GM18511 (cell line): Measurements from ENCODE around the gene OSBPL7.

Experiments used
- ATAC-seq: cut with Tn5 transposase; IDR thresholded peaks from one replicate; pipeline ENCODE4 v1.9.1; 2021; ENCODE audit warnings: mild to moderate bottlenecking, moderate library complexity; ENCODE audit not compliant: unreplicated experiment

Gene OSBPL7

DNA sequence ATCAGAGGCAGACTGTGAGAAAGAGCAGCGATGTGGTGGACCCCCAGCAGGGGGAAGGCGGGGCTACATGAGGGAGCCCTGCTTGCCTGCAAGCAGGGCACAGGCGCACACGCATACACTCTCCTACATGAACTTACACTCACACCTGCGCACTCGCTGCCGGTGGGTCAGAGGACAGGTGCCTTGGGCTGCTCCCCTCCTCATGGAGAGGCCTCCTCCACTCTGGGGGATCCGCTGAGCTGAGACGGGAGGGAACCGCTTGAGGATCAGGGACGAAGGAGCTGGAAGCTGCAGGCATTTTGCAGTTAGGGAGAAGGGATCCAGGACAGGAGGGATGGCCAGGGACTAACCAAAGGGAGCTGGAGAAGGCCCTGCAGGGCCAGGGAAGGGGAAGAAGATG, 14.2 kb downstream of the OSBPL7 start:
- ATAC-seq = no peak

DNA sequence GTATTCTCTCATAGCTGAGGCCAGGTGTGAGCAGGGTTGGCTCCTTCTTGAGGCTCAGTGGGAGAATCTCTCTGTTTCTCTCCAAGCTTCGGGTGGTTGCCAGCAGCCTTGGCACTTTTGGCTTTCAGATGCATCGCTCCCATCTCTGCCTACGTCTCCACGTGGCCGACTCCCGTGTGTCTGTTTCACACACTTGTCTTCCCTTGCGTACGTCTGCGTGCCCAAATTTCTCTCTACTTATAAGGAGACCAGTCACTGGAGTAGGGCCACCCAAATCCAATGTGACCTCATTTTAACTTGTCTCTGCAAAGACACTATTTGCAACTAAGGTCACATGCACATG, 14.7 kb downstream of the OSBPL7 start:
- no peak for ATAC-seq

DNA sequence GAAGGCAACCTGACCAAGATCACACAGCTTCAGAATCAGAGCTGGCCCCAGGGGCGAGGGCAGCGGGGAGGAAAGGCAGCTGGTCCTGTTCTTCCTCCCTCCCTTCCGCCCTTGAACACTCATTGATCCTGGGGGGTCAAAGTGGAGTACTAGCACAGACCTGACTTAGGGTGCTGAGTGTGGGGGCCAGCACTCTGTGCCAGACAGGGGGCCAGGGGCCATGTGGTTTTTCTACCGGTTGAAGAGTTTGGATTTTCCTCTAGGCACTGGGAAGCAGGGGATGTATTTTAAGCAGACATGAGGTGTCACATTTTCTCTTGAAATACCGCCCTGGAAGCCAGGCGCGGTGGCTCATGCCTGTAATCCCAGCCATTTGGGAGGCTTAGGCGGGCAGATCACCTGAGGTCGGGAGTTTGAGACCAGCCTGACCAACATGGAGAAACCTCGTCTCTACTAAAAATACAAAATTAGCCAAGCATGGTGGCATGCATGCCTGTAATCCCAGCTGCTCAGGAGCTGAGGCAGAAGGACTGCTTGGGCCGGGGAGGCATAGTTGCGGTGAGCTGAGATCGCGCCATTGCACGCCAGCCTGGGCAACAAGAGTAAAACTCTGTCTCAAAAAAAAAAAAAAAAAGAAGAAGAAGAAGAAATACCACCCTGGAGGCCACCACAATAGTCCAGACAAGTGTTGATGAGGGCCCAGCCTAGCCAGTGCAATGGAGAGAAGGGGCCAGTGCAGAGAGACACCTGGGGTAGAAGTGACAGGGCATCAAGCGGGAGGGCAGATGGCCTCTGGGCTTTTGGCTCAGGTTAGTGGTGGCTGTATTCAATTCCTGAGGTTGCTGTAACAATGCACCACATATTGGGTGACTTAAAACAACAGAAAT, 15.3 kb downstream of the OSBPL7 start:
- ATAC-seq = no peak

DNA sequence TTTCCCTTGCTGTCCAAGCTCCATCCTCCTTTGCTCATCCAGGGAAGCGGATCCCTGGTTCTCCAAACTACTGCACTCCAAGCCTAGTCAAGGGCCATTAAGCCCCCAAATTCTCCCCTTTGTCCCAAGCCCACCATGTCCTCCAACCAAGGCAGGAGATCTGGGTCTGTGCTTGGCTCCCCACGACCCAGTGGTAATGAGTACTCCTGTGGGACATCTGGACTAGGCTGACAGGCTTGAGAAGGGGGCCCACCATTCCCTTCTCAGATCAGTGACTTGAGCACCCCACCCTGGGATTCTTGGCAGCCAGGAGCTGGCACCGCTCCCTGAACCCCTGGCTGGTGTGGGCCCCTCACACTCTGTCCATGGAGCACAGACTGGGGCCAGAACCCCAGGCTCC, 17.1 kb downstream of the OSBPL7 start:
- ATAC-seq = no peak

DNA sequence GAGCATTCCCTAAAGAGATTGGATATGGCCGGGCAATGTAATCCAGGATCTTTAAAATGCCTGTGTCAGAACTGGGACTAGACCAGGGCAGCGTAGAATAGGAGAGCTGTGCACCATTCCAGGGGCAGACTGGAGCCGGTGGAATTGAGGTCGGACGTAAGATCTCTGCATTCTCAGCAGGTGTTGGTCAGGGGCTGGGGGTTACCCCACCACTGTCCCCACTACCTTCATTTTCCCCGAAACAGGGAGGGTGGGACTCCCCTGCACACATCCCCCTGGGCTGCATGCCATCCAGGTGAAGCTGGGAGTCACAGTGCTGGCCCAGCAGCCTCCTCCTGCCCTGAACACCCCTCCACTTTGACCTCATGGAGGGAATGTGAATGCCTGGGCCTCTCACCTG, 17.8 kb downstream of the OSBPL7 start:
- no peak for ATAC-seq

DNA sequence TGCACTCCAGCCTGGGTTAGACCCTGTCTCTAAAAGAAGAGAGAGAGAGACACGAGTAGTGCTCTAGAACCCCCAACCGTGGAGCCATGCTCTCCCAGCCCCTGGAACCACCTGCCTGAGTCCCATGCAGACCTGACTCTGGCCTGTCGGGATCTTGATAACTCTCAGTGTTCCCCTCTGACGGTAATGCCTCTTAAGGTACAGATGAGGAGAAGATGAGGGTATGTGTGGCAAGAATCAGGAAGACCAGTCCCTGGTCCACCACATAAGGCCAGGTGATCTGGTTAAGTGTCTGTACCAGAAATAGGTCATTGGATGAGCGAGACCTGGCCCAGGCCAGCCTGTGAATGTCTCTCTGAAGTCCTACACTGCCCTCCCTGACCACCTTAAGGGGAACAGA, 18.4 kb downstream of the OSBPL7 start:
- ATAC-seq = no peak

DNA sequence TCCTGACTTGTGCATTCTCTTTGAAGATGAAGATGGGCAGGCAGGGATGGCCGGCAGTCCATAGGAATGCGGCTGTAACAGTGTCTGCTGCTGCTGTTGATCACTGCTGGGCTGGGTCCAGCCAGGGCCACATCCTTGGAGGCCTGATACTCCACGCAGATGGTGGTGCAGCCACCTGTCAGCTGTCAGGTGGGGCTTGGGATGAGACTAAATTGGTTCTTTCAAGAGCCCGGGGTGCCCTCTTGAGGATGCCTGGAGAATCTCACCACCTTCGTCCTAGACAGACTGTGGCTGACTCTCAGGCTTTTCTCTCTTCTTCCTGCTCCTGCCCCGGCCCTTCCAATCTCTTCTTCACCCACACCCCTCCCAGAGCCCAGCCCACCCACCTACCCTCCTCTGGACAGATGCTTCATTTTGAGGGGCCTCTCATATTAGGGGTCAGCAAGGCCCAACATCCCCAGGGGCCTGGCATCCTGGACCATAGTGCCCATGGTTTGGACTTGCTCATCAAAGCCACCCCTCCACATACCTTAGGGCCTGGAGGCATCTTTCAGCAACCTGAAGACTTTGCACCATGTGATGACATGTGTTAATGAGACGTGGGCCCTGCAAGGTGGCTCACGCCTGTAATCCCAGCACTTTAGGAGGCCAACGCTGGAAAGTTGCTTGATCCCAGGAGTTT, 19.1 kb downstream of the OSBPL7 start:
- no peak for ATAC-seq

DNA sequence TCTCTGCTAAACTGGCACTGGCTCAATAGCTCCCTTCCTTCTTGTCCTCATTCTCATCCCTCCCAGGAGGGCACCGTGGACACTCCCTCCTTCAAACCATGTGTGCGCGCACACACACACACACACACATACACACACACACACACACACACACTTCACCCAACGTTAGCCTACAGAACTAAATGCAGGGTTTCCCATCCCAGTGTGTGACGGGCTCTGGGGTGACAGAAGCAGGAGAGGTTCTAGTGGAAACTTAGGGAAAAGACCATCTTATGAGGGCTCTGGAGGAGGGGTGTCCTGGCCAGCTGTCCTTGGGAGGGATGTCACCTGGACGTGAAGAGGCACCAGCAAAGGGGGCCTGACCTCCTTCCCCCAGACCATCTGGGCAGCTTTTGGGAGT, 19.7 kb downstream of the OSBPL7 start:
- ATAC-seq = no peak

DNA sequence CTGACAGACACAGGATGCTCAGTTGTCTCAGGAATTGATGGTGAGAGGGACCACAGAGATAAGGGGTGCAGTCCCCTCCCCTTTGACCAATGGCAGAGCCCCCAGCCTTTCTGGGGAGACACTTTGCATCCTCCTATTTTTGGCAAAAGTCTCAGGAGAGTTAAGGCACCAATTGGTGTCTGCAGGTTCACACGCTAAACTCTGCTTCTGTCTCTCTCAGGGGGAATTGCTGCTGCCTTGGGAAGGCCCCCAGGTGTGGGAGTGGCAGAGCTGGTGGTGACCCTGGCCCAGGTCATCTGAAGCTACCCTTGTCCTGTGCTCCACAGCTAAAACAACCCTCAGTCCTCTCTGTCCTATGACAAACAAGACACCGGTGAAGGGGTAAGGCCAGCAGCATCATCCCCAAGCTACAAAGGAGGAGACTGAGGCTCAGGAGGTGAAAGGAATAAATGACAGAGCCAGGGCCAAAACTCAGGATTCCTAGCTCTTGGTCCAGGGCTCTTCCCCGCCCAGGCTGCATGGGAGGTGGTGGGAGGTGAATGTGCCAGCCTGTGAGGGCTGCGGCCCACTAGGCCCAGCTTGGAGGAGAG, 20.3 kb downstream of the OSBPL7 start:
- ATAC-seq = no peak

DNA sequence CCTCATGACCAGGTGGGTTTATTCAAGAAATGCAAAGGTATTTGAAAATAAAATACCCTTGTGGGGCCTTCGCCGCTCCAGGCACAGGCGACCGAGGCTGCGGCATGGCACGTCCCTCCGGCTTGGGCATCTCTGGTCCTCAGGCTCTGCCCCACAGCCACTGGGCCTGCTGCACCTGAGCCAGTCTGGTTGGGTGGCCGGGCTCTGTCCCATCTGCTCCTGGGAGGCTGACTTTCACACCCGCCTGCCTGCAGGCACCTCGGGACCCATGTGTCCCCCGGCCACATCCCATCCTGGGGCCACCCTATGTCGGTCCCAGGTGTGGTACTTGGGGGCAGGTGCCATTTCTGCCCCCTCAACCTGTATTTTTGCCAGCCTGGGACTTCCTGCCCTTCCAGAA, 20.9 kb downstream of the OSBPL7 start:
- ATAC-seq = no peak

DNA sequence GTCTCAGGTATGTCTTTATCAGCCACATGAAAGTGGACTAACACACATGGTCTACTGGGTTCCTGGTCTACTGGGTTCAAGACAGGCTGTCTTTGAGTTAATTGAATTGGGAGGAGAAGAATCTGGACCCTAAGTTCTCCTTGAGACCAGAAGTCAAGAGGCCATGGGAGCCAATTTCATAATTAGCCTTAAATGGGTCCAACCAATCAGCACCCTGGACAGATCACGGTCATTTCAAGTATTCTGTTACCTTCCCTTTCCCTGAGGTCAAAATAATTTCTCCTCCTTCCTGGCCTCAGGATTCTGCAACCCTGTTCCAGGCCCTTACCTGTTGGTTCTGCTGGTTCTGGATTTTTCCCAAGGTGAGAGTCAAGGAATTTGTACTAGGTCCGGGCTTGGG, 23.8 kb downstream of the OSBPL7 start:
- ATAC-seq = no peak

DNA sequence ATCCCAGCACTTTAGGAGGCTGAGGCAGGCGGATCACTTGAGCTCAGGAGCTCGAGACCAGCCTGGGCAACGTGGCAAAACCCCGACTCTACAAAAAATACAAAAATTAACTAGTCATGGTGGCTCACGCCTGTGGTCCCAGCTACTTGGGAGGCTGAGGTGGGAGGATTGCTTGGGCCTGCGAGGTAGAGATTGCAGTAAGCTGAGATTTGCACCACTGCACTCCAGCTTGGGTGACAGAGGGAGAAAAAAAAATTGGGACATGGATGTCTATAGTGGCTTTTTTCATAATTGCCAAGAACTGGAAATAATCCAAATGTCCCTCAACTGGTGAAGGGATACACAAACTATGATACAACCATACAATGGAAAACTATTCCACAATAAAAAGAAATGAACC, 28.6 kb downstream of the OSBPL7 start:
- ATAC-seq = no peak

DNA sequence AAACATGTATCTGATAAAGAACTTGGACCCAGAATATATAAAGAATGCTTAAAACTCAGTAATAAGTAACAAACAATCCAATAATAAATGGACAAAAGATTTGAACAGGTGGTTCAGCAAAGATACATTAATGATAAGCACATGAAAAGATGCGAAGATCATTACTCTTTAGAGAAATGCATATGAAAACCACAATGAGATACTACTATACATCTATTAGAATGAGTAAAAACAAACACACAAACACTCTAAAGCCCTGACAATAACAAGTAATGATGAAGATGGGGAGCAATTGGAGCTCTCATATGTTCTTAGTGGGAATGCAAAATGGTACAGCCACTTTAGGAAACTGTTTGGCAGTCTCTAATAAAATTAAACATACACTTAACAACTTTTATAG, 29.1 kb downstream of the OSBPL7 start:
- ATAC-seq = no peak

DNA sequence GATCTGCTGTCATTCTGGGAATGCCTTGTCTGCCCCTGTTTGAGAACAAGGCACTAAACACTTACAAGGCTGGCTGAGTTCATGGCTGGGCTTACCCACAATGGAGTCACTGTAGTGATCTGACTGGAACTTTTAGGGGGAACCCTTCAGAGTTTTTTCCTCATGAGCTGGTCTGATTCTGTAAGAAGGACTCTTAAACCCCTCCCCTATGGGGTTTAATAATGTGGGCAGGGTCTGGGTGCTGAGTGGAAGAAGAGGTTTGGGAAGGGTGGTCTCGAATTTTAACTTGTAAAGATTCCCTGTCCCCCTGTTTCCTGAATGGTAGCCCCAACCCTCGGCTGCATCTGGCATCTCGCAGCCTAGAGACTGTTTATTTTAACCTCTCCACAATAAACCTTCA, 30.6 kb downstream of the OSBPL7 start:
- ATAC-seq = no peak

DNA sequence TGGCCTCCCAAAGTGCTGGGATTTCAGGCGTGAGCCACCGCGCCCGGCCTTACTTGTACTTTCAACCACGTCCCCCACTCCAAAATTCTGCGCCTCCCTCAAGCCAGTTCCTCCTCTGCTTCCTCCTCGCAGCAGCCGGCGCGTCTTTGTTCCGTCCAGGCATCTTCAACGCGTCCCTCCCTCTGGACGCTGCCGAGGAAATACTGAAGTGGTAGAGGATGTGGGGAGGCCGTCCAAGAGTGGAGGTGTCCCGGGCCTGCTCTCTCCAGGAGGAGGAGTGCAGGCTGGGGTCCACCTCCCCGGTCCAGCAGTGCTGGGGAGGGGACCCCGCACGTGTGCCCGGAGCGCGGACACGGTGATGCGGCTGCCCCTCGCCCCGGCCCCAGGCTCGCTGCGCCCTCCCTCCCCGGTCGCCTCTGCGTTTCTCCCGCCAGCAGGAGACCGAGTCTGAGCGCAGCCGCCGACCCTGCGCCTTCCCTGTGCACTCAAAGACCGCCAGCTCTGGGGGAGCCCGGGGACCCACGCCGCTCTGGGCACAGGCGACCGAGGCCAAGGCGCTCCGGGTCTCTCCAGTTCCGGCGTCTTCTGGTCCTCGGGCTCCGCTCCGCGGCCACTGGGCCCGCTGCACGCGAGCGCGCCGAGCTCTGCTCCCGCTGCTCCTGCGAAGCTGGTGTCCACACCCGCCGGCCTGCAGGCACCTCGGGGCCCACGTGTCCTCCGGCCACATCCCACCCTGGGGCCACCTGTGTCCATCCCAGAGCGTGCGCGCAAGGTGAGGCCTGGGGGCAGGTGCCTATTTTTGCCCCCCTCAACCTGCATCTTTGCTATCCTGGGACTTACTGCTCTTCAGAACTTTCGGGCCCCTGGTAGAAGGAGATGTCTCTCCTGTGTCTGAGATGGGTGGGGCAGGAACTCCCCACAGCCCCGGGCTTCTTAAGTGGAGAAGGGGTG, 31.7 kb downstream of the OSBPL7 start:
- ATAC-seq = no peak

DNA sequence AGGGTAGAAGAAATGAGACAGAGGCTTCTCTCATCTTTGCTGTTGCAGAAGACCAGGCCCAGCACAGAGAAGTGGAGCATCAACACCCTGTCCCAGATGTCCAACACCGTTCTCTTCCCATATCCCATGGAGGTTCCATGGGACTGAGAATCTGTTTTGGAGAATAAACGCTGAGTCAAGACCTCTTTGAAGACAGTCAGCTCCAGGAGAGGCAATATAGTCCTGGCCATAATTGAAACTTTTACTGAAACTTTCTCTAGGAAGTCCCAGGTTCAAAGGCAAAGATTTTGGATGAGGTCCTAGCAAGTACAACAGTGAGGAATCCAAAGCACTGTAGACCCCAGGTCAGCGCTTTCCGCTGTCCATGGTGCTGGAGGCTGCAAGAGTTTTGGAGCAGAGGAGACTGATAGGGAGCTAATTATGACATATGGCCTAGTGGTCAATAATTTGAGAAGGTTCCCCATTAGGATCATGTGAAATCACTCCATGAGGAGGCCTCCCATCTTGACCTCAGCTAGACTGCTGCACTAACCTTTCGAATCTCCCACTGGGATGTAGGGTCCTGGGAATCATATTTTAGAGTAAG, 36.0 kb downstream of the OSBPL7 start:
- ATAC-seq = no peak

DNA sequence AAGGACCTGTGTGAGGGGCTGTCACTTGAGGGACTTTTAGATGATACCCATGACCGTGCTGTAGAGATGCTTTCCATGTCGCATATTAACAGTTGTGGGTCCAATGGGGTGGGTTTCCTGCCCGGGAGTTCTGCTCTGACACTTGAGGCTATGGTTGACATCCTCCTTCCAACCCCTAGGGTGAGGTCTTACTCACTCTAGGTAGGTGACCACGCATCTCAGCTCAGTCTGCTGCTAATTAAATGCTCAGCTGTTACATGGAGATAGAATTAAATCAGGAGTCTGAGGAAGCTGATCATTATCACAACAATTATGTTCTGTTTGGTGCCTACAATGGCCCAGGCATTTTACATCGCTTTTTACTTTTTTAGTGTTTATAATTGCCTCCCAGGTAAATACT, 40.2 kb downstream of the OSBPL7 start:
- no peak for ATAC-seq

DNA sequence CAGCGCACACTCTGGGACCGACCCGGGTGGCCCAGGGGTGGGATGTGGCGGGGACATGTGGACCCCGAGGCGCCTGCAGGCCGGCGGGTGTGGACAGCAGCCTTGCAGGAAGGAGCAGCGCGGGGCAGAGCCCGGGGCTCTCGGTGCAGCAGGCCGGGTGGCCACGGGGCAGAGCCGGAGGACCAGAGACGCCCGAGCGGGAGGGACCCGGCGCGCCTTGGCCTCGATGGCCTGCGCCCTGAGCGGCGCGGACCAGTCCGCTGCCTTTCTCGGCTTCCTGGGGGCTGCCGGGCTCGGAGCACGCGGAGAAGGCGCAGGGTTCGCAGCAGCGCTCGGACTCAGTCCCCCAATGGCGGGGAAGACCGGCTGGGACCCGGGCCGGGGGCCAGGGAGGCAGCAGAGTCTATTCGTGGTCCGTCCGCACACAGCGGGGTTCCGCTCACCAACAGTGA, 43.4 kb downstream of the OSBPL7 start:
- no peak for ATAC-seq

DNA sequence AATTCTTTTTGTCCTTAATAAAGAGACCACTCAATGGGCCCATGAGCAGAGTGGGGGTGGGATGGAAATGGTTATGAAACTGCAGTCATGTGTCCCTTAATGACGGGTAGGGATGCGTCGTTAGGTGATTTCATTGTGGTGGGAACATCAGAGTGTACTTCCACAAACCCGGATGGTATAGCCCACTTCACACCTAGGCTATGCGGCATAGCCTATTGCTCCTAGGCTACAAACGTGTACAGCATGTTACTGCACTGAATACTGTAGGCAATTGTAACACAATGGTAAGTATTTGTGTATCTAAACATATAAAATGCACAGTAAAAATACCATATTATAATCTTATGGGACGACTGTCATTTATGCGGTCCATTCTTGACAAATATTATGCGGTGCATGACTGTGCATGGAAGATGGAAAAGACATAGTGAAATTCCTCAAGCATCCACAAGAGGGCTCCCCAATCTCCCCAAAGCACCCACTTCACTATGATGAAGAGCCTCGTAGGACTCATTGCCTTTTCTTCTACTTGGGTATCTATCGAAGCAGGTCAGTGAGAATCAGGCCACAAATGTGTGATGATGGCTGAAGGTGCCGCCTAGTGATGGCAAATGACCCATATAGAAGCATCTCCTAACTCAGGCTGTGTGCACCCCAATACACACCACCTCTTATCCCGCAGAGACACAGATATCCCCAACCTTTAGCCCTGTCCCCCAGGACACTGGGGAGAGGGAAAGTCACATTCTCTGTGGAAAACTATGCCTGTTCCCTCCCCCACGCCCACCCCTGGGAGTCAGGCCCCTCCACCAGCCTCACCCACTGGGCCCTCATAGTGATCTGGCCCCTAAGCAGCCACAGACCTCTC, 45.0 kb downstream of the OSBPL7 start:
- no peak for ATAC-seq
